HG02852 (cell line): ENCODE data around the gene ZNF865.

Experiments used
- ATAC-seq: cut with Tn5 transposase; IDR thresholded peaks from one replicate; pipeline ENCODE4 v1.9.1; 2021; ENCODE audit warnings: mild to moderate bottlenecking, moderate library complexity; ENCODE audit not compliant: unreplicated experiment

ZNF865 gene

GRCh38 chr19:55586976-55587668 lies 18.3 kb upstream of the ZNF865 start:
- peak; percentile 67 for ATAC-seq

GRCh38 chr19:55588738-55589137 lies 16.7 kb upstream of the ZNF865 start:
- ATAC-seq = no peak

GRCh38 chr19:55590109-55590508 lies 15.3 kb upstream of the ZNF865 start:
- ATAC-seq = no peak

GRCh38 chr19:55590617-55591016 lies 14.8 kb upstream of the ZNF865 start:
- no peak for ATAC-seq

GRCh38 chr19:55591555-55591954 lies 13.9 kb upstream of the ZNF865 start:
- ATAC-seq = no peak

GRCh38 chr19:55592391-55593090 lies 12.9 kb upstream of the ZNF865 start:
- no peak for ATAC-seq

- ATAC-seq = no peak
Observed at GRCh38 chr19:55593096-55593772, 12.2 kb upstream of the ZNF865 start.

GRCh38 chr19:55594996-55595545 lies 10.4 kb upstream of the ZNF865 start:
- no peak for ATAC-seq

- no peak for ATAC-seq
Observed at GRCh38 chr19:55596304-55596703, 9.1 kb upstream of the ZNF865 start.

GRCh38 chr19:55597501-55597921 lies 7.9 kb upstream of the ZNF865 start:
- ATAC-seq = no peak

- ATAC-seq = no peak
Observed at GRCh38 chr19:55598034-55598433, 7.4 kb upstream of the ZNF865 start.

GRCh38 chr19:55598719-55599467 lies 6.6 kb upstream of the ZNF865 start:
- ATAC-seq = peak; percentile 46

- ATAC-seq = peak; percentile 56
Observed at GRCh38 chr19:55599468-55599841, 6.0 kb upstream of the ZNF865 start, which contains the start of gene FIZ1. Gene FIZ1, minus strand, starts transcription at chr19:55599517. Its CDS starts 1,652 bp downstream, at chr19:55597865.

GRCh38 chr19:55599842-55600661 lies 5.4 kb upstream of the ZNF865 start, which contains the start of gene ZNF524:
Gene ZNF524, plus strand, starts transcription at chr19:55600288. Its CDS starts 1,825 bp downstream, at chr19:55602113.
- peak; percentile 44 for ATAC-seq

- no peak for ATAC-seq
Observed at GRCh38 chr19:55600662-55601028, 4.8 kb upstream of the ZNF865 start.

- no peak for ATAC-seq
Observed at GRCh38 chr19:55601084-55601483, 4.4 kb upstream of the ZNF865 start.

GRCh38 chr19:55602104-55603001 lies 3.1 kb upstream of the ZNF865 start:
- ATAC-seq = no peak

GRCh38 chr19:55603115-55603514 lies 2.3 kb upstream of the ZNF865 start:
- ATAC-seq = no peak
